CD4-positive, CD25-positive, alpha-beta regulatory T cell (primary cell): ENCODE measurements around the gene LRRC52. TPM values are rescaled to one million over a fixed set of nuclear protein-coding genes. Genes with fewer than 3 reads are reported as not detected.
"Not testable (repeated sequence)": the region's sequence is repeated elsewhere in the genome, so short reads cannot be mapped to it uniquely, and the experiment has no call there.

Experiments used
- ATAC-seq, 2 donors: fragments of 150-1000 bp; cut with Tn5 transposase; one replicate each; pipeline ENCODE4 v1.10.0; 2021; ENCODE audit warnings: low read depth in 2 of 2, moderate number of reproducible peaks in 2 of 2, moderate library complexity in 1 of 2
- DNase-seq, 3 donors: peaks; one replicate each; pipeline versions ENCODE4 v3.0.0 to v3.0.0-alpha.2; 2012 to 2022; ENCODE audit warnings: mixed read lengths in 1 of 3
- H3K27ac ChIP-seq: one replicate; pipeline ENCODE4 v1.7.0; 2013; ENCODE audit warnings: mild to moderate bottlenecking, low read length; ENCODE audit not compliant: insufficient read depth, poor library complexity, severe bottlenecking
- H3K27me3 ChIP-seq: one replicate; pipeline ENCODE4 v1.7.0; 2013; ENCODE audit warnings: low read length; ENCODE audit not compliant: control insufficient read depth, insufficient read depth
- H3K36me3 ChIP-seq: one replicate; pipeline ENCODE4 v1.7.0; 2013; ENCODE audit warnings: mild to moderate bottlenecking, low read length, moderate library complexity; ENCODE audit not compliant: control insufficient read depth, insufficient read depth
- H3K4me1 ChIP-seq: 2 replicates; pipeline ENCODE4 v1.7.0; 2013; ENCODE audit warnings: mild to moderate bottlenecking, low read length; ENCODE audit not compliant: insufficient read depth, control insufficient read depth, poor library complexity, severe bottlenecking
- H3K4me3 ChIP-seq: one replicate; pipeline ENCODE4 v1.7.0; 2013; ENCODE audit warnings: low read depth, mild to moderate bottlenecking, low read length, moderate library complexity
- H3K9me3 ChIP-seq, 2 experiments: 1 replicate in 1 of 2; 2 replicates in 1 of 2; pipeline ENCODE4 v1.7.0; 2013; ENCODE audit warnings: low read length in 2 of 2, mild to moderate bottlenecking in 1 of 2, moderate library complexity in 1 of 2; ENCODE audit not compliant: control insufficient read depth in 2 of 2
- H3K27ac Mint-ChIP-seq, 3 donors: one replicate each; pipeline ENCODE4 v1.8.0; 2020 to 2022; ENCODE audit warnings: mild to moderate bottlenecking in 3 of 3, mixed read lengths in 3 of 3, moderate library complexity in 2 of 3
- H3K27me3 Mint-ChIP-seq: one replicate; pipeline ENCODE4 v1.8.0; 2022; ENCODE audit warnings: mild to moderate bottlenecking, mixed read lengths
- H3K36me3 Mint-ChIP-seq: one replicate; pipeline ENCODE4 v1.8.0; 2020; ENCODE audit warnings: mixed read lengths
- H3K4me1 Mint-ChIP-seq, 4 donors: one replicate each; pipeline ENCODE4 v1.8.0; 2020 to 2022; ENCODE audit warnings: mixed read lengths in 4 of 4, mild to moderate bottlenecking in 1 of 4
- H3K4me3 Mint-ChIP-seq, 4 donors: one replicate each; pipeline ENCODE4 v1.8.0; 2020 to 2022; ENCODE audit warnings: mild to moderate bottlenecking in 4 of 4, mixed read lengths in 4 of 4, moderate library complexity in 3 of 4
- H3K9me3 Mint-ChIP-seq, 7 donors: one replicate each; pipeline ENCODE4 v1.8.0; 2020 to 2022; ENCODE audit warnings: mixed read lengths in 7 of 7, mild to moderate bottlenecking in 3 of 7, moderate library complexity in 2 of 7
- polyA plus RNA-seq, 4 donors: library from polyadenylated mRNA; unstranded; fragments of 300-500 nt; fragmentation: Illumina TruSeq; gene quantifications; one replicate each; pipeline ENCODE4 v1.2.3, GENCODE V29; 2021
- total RNA-seq: library from RNA; stranded (reverse); gene quantifications from one replicate; pipeline ENCODE4 v1.2.3, GENCODE V29; 2022

LRRC52 gene
- total and polyA plus RNA-seq, 5 donors from 2014 or later = not detected

DNA sequence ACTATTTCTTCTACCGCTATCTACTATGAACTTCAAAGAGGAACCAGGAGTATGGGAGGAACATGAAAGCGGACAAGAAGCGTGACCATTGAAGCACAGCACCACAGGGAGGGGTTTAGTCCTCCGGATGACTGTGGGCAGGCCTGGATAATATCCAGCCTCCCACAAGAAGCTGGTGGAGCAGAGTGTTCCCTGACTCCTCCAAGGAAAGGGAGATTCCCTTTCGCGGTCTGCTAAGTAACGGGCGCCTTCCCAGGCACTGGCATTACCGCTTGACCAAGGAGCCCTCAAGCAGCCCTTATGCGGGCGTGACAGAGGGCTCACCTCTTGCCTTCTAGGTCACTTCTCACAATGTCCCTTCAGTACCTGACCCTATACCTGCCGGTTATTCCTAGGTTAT lies 62.9 kb downstream of the LRRC52 start:
- H3K4me3 Mint-ChIP-seq, H3K4me1 Mint-ChIP-seq: not testable (repeated sequence)

DNA sequence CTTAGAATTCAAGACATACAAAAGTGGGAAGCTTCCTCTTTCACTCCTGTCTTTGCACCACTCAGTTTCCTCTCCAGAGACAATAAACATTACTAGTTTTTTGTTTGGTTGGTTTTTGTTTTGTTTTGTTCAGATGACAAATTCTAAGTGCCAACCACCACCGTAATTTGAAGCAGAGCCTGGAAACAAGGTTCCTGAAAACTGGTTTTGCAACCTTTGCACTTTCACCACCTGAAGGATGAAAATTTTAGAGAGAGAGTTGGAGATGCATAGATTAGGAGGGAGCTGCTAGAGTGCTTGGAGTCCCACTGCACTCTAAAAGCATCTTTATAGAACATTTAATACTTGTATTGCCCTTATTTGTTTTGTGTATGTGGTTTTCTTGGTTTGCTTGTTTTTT lies 67.1 kb downstream of the LRRC52 start:
- Histone ChIP-seq H3K4me3 (no peak overlapping the region), H3K9me3 (peaks cover 0 to 6% of the 10 kb centered on the region in 2 experiments), H3K27ac (no peak overlapping the region), H3K36me3 (no peaks in the 10 kb centered on the region), H3K4me1 (no peaks in the 10 kb centered on the region), H3K27me3 (peaks cover 6% of the 10 kb centered on the region)
- no peak for ATAC-seq
- Mint-ChIP-seq H3K27ac (no peak overlapping the region), H3K4me1 (no peaks in the 10 kb centered on the region), H3K9me3 (peaks cover 0 to 12% (median 0%) of the 10 kb centered on the region in 7 donors), H3K4me3 (no peak overlapping the region), H3K27me3 (peaks cover 45% of the 10 kb centered on the region), H3K36me3 (no peaks in the 10 kb centered on the region)
- DNase-seq = no peak

More for the DNA sequence above, 62.9 kb downstream of the LRRC52 start:
- peaks cover 36% of the 10 kb centered on the region for H3K27me3 Mint-ChIP-seq
- not testable (repeated sequence) for DNase-seq, H3K27ac Mint-ChIP-seq, H3K27me3 ChIP-seq, H3K36me3 ChIP-seq, H3K9me3 ChIP-seq, H3K4me3 ChIP-seq, H3K36me3 Mint-ChIP-seq, H3K9me3 Mint-ChIP-seq, H3K27ac ChIP-seq, H3K4me1 ChIP-seq, ATAC-seq

DNA sequence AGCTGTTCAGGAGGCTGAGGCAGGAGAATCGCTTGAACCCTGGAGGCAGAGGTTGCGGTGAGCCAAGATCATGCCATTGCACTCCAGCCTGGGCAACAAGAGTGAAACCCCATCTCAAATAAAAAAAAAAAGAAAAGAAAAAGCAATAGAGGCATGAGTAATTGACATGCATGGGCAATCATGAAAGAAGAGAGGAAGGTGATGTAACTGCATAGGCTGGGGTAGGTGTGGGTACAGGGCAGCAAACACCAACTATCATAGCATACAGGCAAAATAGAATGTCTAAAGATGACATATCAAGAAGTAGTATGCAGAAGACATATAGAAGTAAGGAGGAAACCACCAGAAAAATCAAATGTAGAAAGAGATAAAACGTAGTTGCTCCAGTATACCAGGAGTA lies 68.3 kb downstream of the LRRC52 start:
- H3K27me3 Mint-ChIP-seq = peaks cover 53% of the 10 kb centered on the region

More for the DNA sequence above, 68.3 kb downstream of the LRRC52 start:
- Mint-ChIP-seq H3K27ac (no peak overlapping the region), H3K36me3 (no peaks in the 10 kb centered on the region), H3K4me1 (no peaks in the 10 kb centered on the region), H3K4me3 (no peak overlapping the region), H3K9me3 (peaks cover 0 to 12% (median 0%) of the 10 kb centered on the region in 7 donors)
- peaks cover 6% of the 10 kb centered on the region for H3K27me3 ChIP-seq
- no peak overlapping the region for H3K27ac ChIP-seq
- H3K4me3 ChIP-seq = no peak overlapping the region
- no peak for ATAC-seq
- peaks cover 0 to 6% of the 10 kb centered on the region in 2 experiments for H3K9me3 ChIP-seq
- DNase-seq = no peak
- no peaks in the 10 kb centered on the region for H3K36me3 ChIP-seq
- H3K4me1 ChIP-seq = no peaks in the 10 kb centered on the region

Other genes starting within 250 kb of the LRRC52 start
- not detected for gene LMX1A, start 187.3 kb upstream of the LRRC52 start, total RNA-seq
- not detected for gene LMX1A, start 187.3 kb upstream of the LRRC52 start, polyA plus RNA-seq
- gene RXRG, start 98.9 kb upstream of the LRRC52 start, total RNA-seq = not detected
- under 1 TPM in 1 of 4 donors, not detected in 3; 0.08 TPM for gene RXRG, start 98.9 kb upstream of the LRRC52 start, polyA plus RNA-seq
- 37.1 TPM for gene MGST3, start 87.2 kb downstream of the LRRC52 start, total RNA-seq
- 100 to 1,000 TPM; 133 to 190 (median 149) TPM for gene MGST3, start 87.2 kb downstream of the LRRC52 start, polyA plus RNA-seq
- gene ALDH9A1, start 154.6 kb downstream of the LRRC52 start, total RNA-seq = 32.1 TPM
- gene ALDH9A1, start 154.6 kb downstream of the LRRC52 start, polyA plus RNA-seq = 100 to 1,000 TPM in 3 of 4 donors, 10 to 100 TPM in 1; 97.0 to 124 (median 117) TPM
- gene TMCO1, start 224.9 kb downstream of the LRRC52 start, total RNA-seq = 42.7 TPM
- 100 to 1,000 TPM; 148 to 189 (median 164) TPM for gene TMCO1, start 224.9 kb downstream of the LRRC52 start, polyA plus RNA-seq